A673 (cell line): ENCODE data around the gene BAIAP2. TPM values are rescaled to one million over a fixed set of nuclear protein-coding genes. Genes with fewer than 3 reads are reported as not detected.

Experiments
- BruUV-seq: library from RNA; stranded (reverse); fragments of 400-500 nt; replicated peaks from 2 replicates; lab custom pipeline; 2021; lab: Mats Ljungman, UMichigan
- CTCF ChIA-PET: fragments of 300-600 bp; sonication (Branson Sonifier 250); formaldehyde crosslinking; loops from one replicate; lab custom pipeline; 2022; ENCODE audit warnings: antibody characterized with exemption; lab: Charles Lee
- POLR2A ChIA-PET: fragments of 300-600 bp; sonication (Branson Sonifier 250); formaldehyde crosslinking; loops from one replicate; lab custom pipeline; 2022; ENCODE audit warnings: antibody characterized with exemption; ENCODE audit not compliant: low non-redundant PET; lab: Charles Lee
- DNase-seq: peaks from one replicate; pipeline ENCODE4 v3.0.0-alpha.2; 2015; ENCODE audit warnings: low spot score
- H3K27ac ChIP-seq: fragments of 200-600 bp; sonication (generic); 2 replicates; pipeline ENCODE4 v1.5.1; 2016; ENCODE audit warnings: mixed run types, low read depth, mild to moderate bottlenecking, mixed read lengths, antibody characterized with exemption, low read length; ENCODE audit not compliant: poor library complexity, severe bottlenecking
- H3K27me3 ChIP-seq: fragments of 200-600 bp; sonication (generic); replicated peaks from 2 replicates; pipeline ENCODE4 v1.6.1; 2017; ENCODE audit warnings: mixed run types, low read depth, mild to moderate bottlenecking, mixed read lengths, antibody characterized with exemption, low read length; ENCODE audit not compliant: insufficient read depth, poor library complexity
- H3K36me3 ChIP-seq: fragments of 200-600 bp; sonication (generic); 2 replicates; pipeline ENCODE4 v1.6.1; 2016; ENCODE audit warnings: mixed run types, mild to moderate bottlenecking, mixed read lengths, antibody characterized with exemption, low read length; ENCODE audit not compliant: insufficient read depth, poor library complexity, severe bottlenecking
- H3K4me1 ChIP-seq: fragments of 200-600 bp; sonication (generic); 2 replicates; pipeline ENCODE4 v1.6.1; 2017; ENCODE audit warnings: mixed run types, mild to moderate bottlenecking, mixed read lengths, antibody characterized with exemption, low read length; ENCODE audit not compliant: insufficient read depth, poor library complexity, severe bottlenecking
- H3K4me3 ChIP-seq: fragments of 200-600 bp; sonication (generic); 2 replicates; pipeline ENCODE4 v1.5.1; 2016; ENCODE audit warnings: low read depth, mixed run types, mild to moderate bottlenecking, mixed read lengths, low read length; ENCODE audit not compliant: poor library complexity, severe bottlenecking
- H3K9me3 ChIP-seq: fragments of 200-600 bp; sonication (generic); 2 replicates; pipeline ENCODE4 v1.6.1; 2016; ENCODE audit warnings: mixed run types, low read depth, mild to moderate bottlenecking, mixed read lengths, antibody characterized with exemption, low read length; ENCODE audit not compliant: poor library complexity, severe bottlenecking
- EZH2 ChIP-seq: fragments of 200-600 bp; sonication (generic); IDR thresholded peaks from 2 replicates; pipeline ENCODE4 v1.6.1; 2017; ENCODE audit warnings: borderline replicate concordance, low read depth, mild to moderate bottlenecking, mixed read lengths, antibody characterized with exemption, low read length; ENCODE audit not compliant: poor library complexity, severe bottlenecking
- intact Hi-C: fragments of 100-400 bp; cut with micrococcal nuclease; formaldehyde crosslinking; loops from one replicate; pipeline ENCODE4 v1.10.0; 2022; ENCODE audit not compliant: unreplicated experiment
- total RNA-seq: library from RNA; stranded (reverse); gene quantifications from 2 replicates; pipeline ENCODE4 v1.2.3, GENCODE V29; 2021
- TF ChIP-seq, protein P1 (sequence below): fragments of 300-800, 200-600 bp; sonication (generic); conservative IDR thresholded peaks from 2 replicates; pipeline ENCODE4 v1.5.1; 2017; ENCODE audit warnings: low read depth, mild to moderate bottlenecking, antibody characterized with exemption, low read length, moderate library complexity, mixed read lengths

The BAIAP2 gene
- total RNA-seq, 1 experiment from 2014 or later, result 51.6 TPM

DNA sequence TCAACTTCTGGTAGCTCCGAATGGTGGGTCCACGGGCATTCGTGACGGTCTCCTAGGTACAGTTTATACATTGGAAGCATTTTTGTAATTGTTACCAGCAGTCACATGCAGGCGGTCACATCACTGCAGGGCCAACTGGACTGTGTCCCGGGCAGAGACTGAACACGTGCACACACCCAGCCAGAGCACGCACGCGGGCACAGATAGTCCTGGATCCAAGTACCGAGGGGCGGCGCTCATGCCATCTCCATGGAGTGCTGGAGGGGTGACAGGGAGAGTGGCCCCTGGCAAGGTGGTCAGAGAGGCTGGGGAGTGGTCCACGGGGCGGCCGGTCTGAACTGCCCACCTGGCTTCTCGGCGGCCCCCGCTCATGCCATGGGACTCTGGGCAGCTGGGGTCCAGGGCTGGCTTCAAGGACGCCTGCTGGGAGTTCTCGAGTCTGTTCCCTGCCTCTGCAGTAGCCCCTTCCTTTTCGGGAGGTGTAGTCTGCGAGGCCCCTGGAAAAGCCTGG, 34.2 kb downstream of the BAIAP2 start:
- ChIA-PET POLR2A (interaction anchor here (0.6 kb wide), 1 partner anchor 291 kb away, joined by 4 read pairs; no protein-coding TSS in a partner anchor), CTCF (no interaction called here)
- H3K4me1 ChIP-seq, result peaks cover 15% of the 10 kb centered on the region
- H3K4me3 ChIP-seq, result no peak overlapping the region
- BruUV-seq, result no TSS peak
- H3K9me3 ChIP-seq, result no peaks in the 10 kb centered on the region
- H3K36me3 ChIP-seq, result no peaks in the 10 kb centered on the region
- no peak for DNase-seq
- no peaks in the 10 kb centered on the region for H3K27me3 ChIP-seq
- intact Hi-C loops, result no loop called here
- no peak for TF ChIP-seq EZH2
- TF ChIP-seq, protein P1, sequence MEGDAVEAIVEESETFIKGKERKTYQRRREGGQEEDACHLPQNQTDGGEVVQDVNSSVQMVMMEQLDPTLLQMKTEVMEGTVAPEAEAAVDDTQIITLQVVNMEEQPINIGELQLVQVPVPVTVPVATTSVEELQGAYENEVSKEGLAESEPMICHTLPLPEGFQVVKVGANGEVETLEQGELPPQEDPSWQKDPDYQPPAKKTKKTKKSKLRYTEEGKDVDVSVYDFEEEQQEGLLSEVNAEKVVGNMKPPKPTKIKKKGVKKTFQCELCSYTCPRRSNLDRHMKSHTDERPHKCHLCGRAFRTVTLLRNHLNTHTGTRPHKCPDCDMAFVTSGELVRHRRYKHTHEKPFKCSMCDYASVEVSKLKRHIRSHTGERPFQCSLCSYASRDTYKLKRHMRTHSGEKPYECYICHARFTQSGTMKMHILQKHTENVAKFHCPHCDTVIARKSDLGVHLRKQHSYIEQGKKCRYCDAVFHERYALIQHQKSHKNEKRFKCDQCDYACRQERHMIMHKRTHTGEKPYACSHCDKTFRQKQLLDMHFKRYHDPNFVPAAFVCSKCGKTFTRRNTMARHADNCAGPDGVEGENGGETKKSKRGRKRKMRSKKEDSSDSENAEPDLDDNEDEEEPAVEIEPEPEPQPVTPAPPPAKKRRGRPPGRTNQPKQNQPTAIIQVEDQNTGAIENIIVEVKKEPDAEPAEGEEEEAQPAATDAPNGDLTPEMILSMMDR, result no peak
- H3K27ac ChIP-seq, result no peak overlapping the region

DNA sequence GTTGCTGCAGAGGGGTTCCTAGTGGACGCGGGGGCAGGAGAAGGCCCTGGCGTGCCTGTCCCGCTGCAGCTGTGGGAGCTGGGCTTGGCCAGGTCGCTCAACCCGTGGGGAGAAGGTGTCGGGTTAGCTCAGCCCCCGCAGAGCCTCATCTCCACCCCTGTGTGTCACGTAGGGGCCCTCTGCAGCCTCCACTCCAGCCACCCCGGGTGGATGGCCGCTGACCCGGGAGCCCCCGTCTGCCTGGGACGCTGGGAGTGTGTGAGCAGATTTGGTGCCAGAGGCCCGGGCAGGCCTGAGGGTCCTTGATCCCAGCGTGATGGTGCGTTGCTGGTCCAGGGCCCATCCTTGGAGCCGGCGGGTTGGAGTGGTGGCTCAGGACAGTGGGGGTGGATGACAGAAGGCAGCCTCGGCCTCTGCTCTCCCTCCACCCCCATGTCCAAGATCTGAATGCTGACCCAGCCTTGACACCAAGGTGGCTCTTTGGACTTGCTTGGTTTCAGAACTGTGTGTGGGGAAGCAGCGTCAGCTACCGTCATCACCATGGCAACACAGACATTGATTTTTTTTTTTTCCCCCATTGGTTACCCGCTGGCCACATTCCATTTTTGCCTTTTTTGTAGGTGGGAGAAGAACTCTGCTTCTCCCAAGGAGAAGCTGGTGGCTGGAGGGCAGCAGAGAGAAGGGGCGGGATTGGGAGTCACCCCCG, 35.7 kb downstream of the BAIAP2 start:
- TF ChIP-seq, protein P1, result no peak
- TF ChIP-seq EZH2, result no peak
- Histone ChIP-seq H3K27ac (no peak overlapping the region), H3K4me1 (no peaks in the 10 kb centered on the region), H3K27me3 (no peaks in the 10 kb centered on the region), H3K4me3 (no peak overlapping the region), H3K9me3 (no peaks in the 10 kb centered on the region), H3K36me3 (no peaks in the 10 kb centered on the region)
- no TSS peak for BruUV-seq
- ChIA-PET POLR2A (no interaction called here), CTCF (no interaction called here)
- intact Hi-C loops, result no loop called here
- no peak for DNase-seq

DNA sequence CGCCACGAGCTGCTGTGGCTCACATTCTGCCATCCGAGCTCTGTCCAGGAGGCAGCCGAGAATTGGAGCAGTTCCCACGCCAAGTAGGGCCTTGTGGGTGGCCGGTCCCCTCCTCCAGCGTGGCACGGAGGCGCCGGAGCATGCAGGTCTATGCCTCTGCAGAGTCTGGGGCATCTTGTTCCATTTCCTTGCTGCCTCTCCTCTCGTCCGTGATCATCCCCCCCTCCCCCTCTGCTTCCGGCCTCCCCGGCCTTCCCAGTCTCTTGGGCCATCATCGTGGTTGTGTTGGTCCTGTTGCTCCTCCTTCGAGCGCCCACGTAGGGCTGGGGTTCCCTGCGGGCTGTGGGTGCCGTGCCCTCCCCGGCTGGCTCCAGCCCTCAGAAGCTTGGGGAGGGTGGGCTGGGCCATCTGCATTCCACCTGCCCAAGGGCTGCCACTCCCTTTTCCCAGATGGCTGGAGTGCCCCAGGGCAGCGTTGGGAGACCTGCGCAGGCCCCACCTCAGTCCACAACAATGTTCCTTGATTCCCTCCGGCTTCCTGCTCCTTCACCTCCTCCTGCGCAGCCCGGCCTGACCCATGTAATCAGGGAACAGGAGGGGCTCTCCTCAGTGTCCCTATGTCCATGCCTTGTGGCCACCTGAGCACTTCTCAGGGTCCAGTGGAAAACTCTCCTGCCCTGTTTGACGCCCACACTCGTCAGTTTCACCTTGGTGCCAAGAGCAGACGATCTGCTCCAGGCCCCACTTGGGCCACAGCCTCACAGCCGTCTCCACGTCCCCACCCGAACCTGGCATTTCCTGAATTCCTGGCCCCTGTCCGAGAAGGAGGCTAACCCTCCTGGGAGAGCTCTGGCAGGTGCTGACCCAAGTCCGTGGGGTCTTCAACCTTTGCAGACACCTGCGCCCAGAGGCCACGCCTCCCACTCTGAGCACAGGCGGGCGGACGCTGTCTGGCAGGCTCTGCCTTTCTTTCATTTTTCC, 37.1 kb downstream of the BAIAP2 start:
- Histone ChIP-seq H3K9me3 (no peaks in the 10 kb centered on the region), H3K27me3 (no peaks in the 10 kb centered on the region), H3K27ac (no peak overlapping the region), H3K4me3 (no peak overlapping the region), H3K4me1 (no peaks in the 10 kb centered on the region), H3K36me3 (no peaks in the 10 kb centered on the region)
- no TSS peak for BruUV-seq
- TF ChIP-seq, protein P1, result no peak
- TF ChIP-seq EZH2, result no peak
- CTCF ChIA-PET, result no interaction called here
- intact Hi-C loops, result no loop called here
- POLR2A ChIA-PET, result no interaction called here
- no peak for DNase-seq
